Measurements from ENCODE around the gene SNTG2.

The SNTG2 gene

GRCh38 chr2:1249897-1250687, 299.4 kb downstream of the SNTG2 start:
- no peak for DNase-seq

GRCh38 chr2:1251520-1251919, 300.9 kb downstream of the SNTG2 start:
- no peak for DNase-seq

GRCh38 chr2:1253629-1254028, 303.0 kb downstream of the SNTG2 start:
- DNase-seq = no peak

- no peak for DNase-seq
These were observed 304.2 kb downstream of the SNTG2 start for GRCh38 chr2:1254662-1255343.

GRCh38 chr2:1256632-1257324, 306.1 kb downstream of the SNTG2 start:
- no peak for DNase-seq

GRCh38 chr2:1257334-1257733, 306.7 kb downstream of the SNTG2 start:
- no peak for DNase-seq

GRCh38 chr2:1259746-1260145, 309.1 kb downstream of the SNTG2 start:
- no peak for DNase-seq

- DNase-seq = no peak
These were observed 312.0 kb downstream of the SNTG2 start for GRCh38 chr2:1262609-1263008.

- no peak for DNase-seq
These were observed 314.8 kb downstream of the SNTG2 start for GRCh38 chr2:1265454-1265853.

GRCh38 chr2:1266351-1266750, 315.7 kb downstream of the SNTG2 start:
- no peak for DNase-seq

- no peak for DNase-seq
These were observed 317.4 kb downstream of the SNTG2 start for GRCh38 chr2:1268034-1268433.

- no peak for DNase-seq
These were observed 319.2 kb downstream of the SNTG2 start for GRCh38 chr2:1269812-1270211.

- no peak for DNase-seq
These were observed 322.2 kb downstream of the SNTG2 start for GRCh38 chr2:1272835-1273234.

- no peak for DNase-seq
These were observed 327.0 kb downstream of the SNTG2 start for GRCh38 chr2:1277634-1278033.

- DNase-seq = no peak
These were observed 327.5 kb downstream of the SNTG2 start for GRCh38 chr2:1278125-1278524.

- DNase-seq = no peak
These were observed 328.2 kb downstream of the SNTG2 start for GRCh38 chr2:1278861-1279260.

- no peak for DNase-seq
These were observed 331.9 kb downstream of the SNTG2 start for GRCh38 chr2:1282552-1282951.

GRCh38 chr2:1283020-1283801, 332.6 kb downstream of the SNTG2 start:
- DNase-seq = no peak

- DNase-seq = no peak
These were observed 333.2 kb downstream of the SNTG2 start for GRCh38 chr2:1283871-1284270.

- no peak for DNase-seq
These were observed 336.3 kb downstream of the SNTG2 start for GRCh38 chr2:1286929-1287328.

- DNase-seq = no peak
These were observed 336.8 kb downstream of the SNTG2 start for GRCh38 chr2:1287427-1287826.

- DNase-seq = no peak
These were observed 344.3 kb downstream of the SNTG2 start for GRCh38 chr2:1294900-1295299.

GRCh38 chr2:1295740-1296139, 345.1 kb downstream of the SNTG2 start:
- DNase-seq = no peak

Measured in GOT3 (cell line).